Measurements from ENCODE around the gene TRIM9. TPM values are rescaled to one million over a fixed set of nuclear protein-coding genes. Genes with fewer than 3 reads are reported as not detected.

TRIM9 gene
- total and polyA plus RNA-seq, 9 donors: 0.36 to 8.7 (median 1.7) TPM

DNA sequence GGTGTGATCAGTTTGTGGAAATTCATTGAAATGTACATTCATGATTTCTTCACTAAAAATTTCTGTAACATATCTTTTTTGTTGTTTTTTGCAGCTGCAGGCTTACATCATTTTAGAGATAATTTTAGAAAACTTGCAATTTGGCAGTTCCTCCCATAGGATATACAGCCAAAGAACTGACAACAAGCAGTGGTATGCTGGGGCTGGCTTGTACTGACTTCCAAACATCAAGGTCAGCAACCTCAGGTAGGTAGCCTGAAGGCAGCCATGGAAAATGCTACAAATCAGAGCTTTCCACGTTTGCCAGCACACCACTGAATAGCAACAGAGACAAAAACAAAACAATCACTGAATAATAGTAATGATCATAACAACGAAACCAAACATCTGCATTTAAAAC, 21.2 kb downstream of the TRIM9 start:
- DNase-seq: no peak
- H3K9me3 ChIP-seq: no peaks in the 10 kb centered on the region
- no peaks in the 10 kb centered on the region for H3K27me3 ChIP-seq
- peaks cover 2% of the 10 kb centered on the region for H3K4me1 ChIP-seq (ENCODE audit: insufficient read depth)
- no peaks in the 10 kb centered on the region for H3K36me3 ChIP-seq
- intact Hi-C loops (cut with DNase I): no loop called here
- no peak overlapping the region for H3K4me3 ChIP-seq
- H3K27ac ChIP-seq: no peak overlapping the region
- WGBS, 3 donors: 13 to 17% (median 14%) methylated on average over 2 of the region's 2 CpGs
- TF ChIP-seq, protein P1, sequence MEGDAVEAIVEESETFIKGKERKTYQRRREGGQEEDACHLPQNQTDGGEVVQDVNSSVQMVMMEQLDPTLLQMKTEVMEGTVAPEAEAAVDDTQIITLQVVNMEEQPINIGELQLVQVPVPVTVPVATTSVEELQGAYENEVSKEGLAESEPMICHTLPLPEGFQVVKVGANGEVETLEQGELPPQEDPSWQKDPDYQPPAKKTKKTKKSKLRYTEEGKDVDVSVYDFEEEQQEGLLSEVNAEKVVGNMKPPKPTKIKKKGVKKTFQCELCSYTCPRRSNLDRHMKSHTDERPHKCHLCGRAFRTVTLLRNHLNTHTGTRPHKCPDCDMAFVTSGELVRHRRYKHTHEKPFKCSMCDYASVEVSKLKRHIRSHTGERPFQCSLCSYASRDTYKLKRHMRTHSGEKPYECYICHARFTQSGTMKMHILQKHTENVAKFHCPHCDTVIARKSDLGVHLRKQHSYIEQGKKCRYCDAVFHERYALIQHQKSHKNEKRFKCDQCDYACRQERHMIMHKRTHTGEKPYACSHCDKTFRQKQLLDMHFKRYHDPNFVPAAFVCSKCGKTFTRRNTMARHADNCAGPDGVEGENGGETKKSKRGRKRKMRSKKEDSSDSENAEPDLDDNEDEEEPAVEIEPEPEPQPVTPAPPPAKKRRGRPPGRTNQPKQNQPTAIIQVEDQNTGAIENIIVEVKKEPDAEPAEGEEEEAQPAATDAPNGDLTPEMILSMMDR (IDR thresholded peaks at IDR 0.05): no peak
- TF ChIP-seq EP300 (IDR thresholded peaks at IDR 0.05): no peak
- no peak for TF ChIP-seq POLR2A (IDR thresholded peaks at IDR 0.05)

DNA sequence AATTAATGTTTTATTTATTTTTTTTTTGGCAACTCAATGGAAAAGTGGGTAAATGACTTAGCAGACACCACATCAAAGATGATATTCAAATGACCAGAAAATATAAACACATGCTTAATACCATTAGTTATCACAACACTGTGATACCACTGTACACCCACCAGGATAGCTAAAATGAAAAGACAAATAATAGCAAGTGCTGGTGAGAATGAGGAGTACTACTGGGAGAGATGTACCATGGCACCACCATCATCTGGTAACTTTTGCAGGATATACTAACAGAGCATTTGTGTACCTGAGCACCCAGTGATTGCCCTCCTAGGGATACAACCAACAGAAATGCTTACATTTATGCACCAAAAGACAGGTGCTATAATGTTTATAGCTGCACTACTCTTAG, 21.9 kb downstream of the TRIM9 start:
- DNase-seq: no peak
- TF ChIP-seq, protein P1 (IDR thresholded peaks at IDR 0.05): no peak
- TF ChIP-seq POLR2A (IDR thresholded peaks at IDR 0.05) (no peak), EP300 (IDR thresholded peaks at IDR 0.05) (no peak)
- no peaks in the 10 kb centered on the region for H3K36me3 ChIP-seq
- H3K27me3 ChIP-seq: no peaks in the 10 kb centered on the region
- H3K4me3 ChIP-seq: no peak overlapping the region
- H3K9me3 ChIP-seq: no peaks in the 10 kb centered on the region
- peaks cover 2% of the 10 kb centered on the region for H3K4me1 ChIP-seq (ENCODE audit: insufficient read depth)
- no peak overlapping the region for H3K27ac ChIP-seq
- intact Hi-C loops (cut with DNase I): no loop called here

DNA sequence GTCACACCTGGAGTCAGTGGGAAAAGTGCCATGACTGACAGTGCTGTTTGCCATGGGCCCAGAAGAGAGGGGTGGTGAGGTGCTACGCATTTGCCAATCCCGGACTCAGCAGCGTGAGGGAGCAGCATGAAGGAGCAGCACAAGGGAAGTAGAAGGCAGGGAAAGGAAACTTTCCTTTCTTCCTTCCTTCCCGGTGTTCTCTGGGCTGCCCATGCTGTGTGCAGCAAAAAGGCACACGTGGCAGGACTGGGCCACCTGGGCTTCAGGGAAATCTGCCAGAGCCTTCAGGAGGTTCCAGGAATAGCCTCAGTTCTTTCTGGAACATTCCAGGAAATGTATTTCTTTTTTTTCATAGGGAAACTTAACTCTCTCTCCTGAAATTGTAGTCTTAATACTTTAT, 23.0 kb downstream of the TRIM9 start:
- TF ChIP-seq, protein P1 (IDR thresholded peaks at IDR 0.05): no peak
- TF ChIP-seq POLR2A (IDR thresholded peaks at IDR 0.05): no peak
- TF ChIP-seq EP300 (IDR thresholded peaks at IDR 0.05): no peak
- no peak overlapping the region for H3K27ac ChIP-seq
- no peak overlapping the region for H3K4me3 ChIP-seq
- no peaks in the 10 kb centered on the region for H3K9me3 ChIP-seq
- intact Hi-C loops (cut with DNase I): no loop called here
- peak in 2 of 5 donors; percentile 21 to 57 for DNase-seq
- no peaks in the 10 kb centered on the region for H3K27me3 ChIP-seq
- 10 to 17% (median 11%) methylated on average over 5 of the region's 5 CpGs for WGBS, 3 donors
- H3K36me3 ChIP-seq: no peaks in the 10 kb centered on the region
- H3K4me1 ChIP-seq (ENCODE audit: insufficient read depth): peaks cover 2% of the 10 kb centered on the region

DNA sequence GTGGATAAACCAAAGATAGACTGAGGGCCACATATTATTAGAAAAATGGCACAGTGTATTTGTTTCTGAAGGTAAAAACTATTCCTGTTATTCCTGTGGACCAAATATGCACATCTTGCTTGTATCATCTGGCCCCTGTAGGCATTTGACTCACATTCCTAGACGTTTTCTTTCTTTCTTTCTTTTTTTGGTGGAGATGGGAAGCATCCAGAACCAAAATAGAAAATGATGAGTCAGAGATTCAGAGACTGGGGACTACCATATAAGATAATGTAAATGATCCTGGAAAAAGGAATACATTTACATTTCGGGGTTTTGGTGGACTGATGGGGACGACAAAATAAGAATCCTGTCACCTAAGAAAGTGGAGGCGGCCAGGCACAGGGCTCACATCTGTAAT, 24.2 kb downstream of the TRIM9 start:
- H3K4me3 ChIP-seq: no peak overlapping the region
- WGBS, 3 donors: 71 to 76% (median 74%) methylated on average over 4 of the region's 4 CpGs
- H3K27ac ChIP-seq: no peak overlapping the region
- DNase-seq: no peak
- peaks cover 2% of the 10 kb centered on the region for H3K4me1 ChIP-seq (ENCODE audit: insufficient read depth)
- TF ChIP-seq POLR2A (IDR thresholded peaks at IDR 0.05): no peak
- TF ChIP-seq, protein P1 (IDR thresholded peaks at IDR 0.05): no peak
- no peak for TF ChIP-seq EP300 (IDR thresholded peaks at IDR 0.05)
- intact Hi-C loops (cut with DNase I): no loop called here
- no peaks in the 10 kb centered on the region for H3K36me3 ChIP-seq
- H3K27me3 ChIP-seq: no peaks in the 10 kb centered on the region
- no peaks in the 10 kb centered on the region for H3K9me3 ChIP-seq

DNA sequence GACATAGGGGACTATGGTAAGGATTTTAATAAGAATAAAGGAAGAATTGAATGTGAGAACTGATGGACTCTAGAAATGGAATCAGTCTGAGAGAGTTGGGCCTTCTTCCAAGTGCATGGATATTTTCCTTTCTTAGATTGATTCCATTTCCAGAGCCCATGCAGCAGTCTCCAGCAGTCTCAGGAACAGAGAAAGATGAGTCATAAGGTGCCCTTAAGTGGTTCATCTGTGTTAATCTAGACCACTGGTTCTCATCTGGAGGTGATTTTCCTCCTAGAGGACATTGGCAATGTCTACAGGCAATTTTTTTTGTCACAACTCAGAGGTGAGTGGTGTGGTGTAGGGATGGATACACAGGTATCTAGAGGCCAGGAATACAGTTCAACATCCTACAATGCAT, 25.9 kb downstream of the TRIM9 start:
- no peak for DNase-seq
- H3K27me3 ChIP-seq: no peaks in the 10 kb centered on the region
- H3K27ac ChIP-seq: no peak overlapping the region
- H3K4me1 ChIP-seq (ENCODE audit: insufficient read depth): peaks cover 2% of the 10 kb centered on the region
- intact Hi-C loops (cut with DNase I): no loop called here
- TF ChIP-seq, protein P1 (IDR thresholded peaks at IDR 0.05): no peak
- TF ChIP-seq POLR2A (IDR thresholded peaks at IDR 0.05) (no peak), EP300 (IDR thresholded peaks at IDR 0.05) (no peak)
- H3K4me3 ChIP-seq: no peak overlapping the region
- H3K9me3 ChIP-seq: no peaks in the 10 kb centered on the region
- no peaks in the 10 kb centered on the region for H3K36me3 ChIP-seq

Data from ovary (tissue), 9 donors.